Measurements from ENCODE around the gene EXOC2.

DNA sequence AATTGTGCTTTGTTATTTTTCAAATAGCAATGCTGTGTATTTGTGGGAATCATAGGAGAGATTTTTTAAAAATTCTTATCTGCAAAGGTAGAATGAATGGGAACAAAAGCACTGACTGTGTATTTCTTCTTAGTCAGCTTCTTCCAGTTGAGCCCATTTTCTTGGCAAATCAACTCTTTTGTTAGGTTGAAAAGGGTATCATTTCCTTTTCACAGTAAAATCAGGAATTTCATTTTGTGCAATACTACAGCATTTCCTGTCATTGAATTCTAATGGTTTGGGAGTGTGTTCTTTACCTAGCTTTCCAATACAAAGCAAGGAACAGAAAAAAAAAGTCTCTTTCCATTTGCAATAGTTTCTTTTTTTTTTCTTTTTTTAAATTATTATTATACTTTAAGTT is 19.0 kb upstream of the EXOC2 start:
- TF ChIP-seq ARNTL (CRISPR knock-in tag; IDR thresholded peaks at IDR 0.05; ENCODE audit: borderline replicate concordance, low read depth) (no peak), BACH2 (CRISPR knock-in tag; IDR thresholded peaks at IDR 0.05; ENCODE audit: borderline replicate concordance) (no peak), RARB (CRISPR knock-in tag; IDR thresholded peaks at IDR 0.05) (no peak), ZFP3 (CRISPR knock-in tag; IDR thresholded peaks at IDR 0.05) (no peak), PPARA (CRISPR knock-in tag; IDR thresholded peaks at IDR 0.05; ENCODE audit: borderline replicate concordance) (no peak), ZNF70 (CRISPR knock-in tag; IDR thresholded peaks at IDR 0.05) (no peak), ZNF565 (CRISPR knock-in tag; conservative IDR thresholded peaks at IDR 0.05; ENCODE audit: low read depth) (no peak), ZFP30 (CRISPR knock-in tag; IDR thresholded peaks at IDR 0.05) (no peak), TOX (CRISPR knock-in tag; IDR thresholded peaks at IDR 0.05; ENCODE audit: borderline replicate concordance) (no peak), GLIS3 (CRISPR knock-in tag; IDR thresholded peaks at IDR 0.05) (no peak)
- TF ChIP-seq, protein P1, sequence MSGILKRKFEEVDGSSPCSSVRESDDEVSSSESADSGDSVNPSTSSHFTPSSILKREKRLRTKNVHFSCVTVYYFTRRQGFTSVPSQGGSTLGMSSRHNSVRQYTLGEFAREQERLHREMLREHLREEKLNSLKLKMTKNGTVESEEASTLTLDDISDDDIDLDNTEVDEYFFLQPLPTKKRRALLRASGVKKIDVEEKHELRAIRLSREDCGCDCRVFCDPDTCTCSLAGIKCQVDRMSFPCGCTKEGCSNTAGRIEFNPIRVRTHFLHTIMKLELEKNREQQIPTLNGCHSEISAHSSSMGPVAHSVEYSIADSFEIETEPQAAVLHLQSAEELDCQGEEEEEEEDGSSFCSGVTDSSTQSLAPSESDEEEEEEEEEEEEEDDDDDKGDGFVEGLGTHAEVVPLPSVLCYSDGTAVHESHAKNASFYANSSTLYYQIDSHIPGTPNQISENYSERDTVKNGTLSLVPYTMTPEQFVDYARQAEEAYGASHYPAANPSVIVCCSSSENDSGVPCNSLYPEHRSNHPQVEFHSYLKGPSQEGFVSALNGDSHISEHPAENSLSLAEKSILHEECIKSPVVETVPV (CRISPR knock-in tag; IDR thresholded peaks at IDR 0.05), result no peak
- TF ChIP-seq, protein P2, sequence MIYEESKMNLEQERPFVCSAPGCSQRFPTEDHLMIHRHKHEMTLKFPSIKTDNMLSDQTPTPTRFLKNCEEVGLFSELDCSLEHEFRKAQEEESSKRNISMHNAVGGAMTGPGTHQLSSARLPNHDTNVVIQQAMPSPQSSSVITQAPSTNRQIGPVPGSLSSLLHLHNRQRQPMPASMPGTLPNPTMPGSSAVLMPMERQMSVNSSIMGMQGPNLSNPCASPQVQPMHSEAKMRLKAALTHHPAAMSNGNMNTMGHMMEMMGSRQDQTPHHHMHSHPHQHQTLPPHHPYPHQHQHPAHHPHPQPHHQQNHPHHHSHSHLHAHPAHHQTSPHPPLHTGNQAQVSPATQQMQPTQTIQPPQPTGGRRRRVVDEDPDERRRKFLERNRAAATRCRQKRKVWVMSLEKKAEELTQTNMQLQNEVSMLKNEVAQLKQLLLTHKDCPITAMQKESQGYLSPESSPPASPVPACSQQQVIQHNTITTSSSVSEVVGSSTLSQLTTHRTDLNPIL (CRISPR knock-in tag; IDR thresholded peaks at IDR 0.05; ENCODE audit: low read depth), result no peak
- TF ChIP-seq, protein P3, sequence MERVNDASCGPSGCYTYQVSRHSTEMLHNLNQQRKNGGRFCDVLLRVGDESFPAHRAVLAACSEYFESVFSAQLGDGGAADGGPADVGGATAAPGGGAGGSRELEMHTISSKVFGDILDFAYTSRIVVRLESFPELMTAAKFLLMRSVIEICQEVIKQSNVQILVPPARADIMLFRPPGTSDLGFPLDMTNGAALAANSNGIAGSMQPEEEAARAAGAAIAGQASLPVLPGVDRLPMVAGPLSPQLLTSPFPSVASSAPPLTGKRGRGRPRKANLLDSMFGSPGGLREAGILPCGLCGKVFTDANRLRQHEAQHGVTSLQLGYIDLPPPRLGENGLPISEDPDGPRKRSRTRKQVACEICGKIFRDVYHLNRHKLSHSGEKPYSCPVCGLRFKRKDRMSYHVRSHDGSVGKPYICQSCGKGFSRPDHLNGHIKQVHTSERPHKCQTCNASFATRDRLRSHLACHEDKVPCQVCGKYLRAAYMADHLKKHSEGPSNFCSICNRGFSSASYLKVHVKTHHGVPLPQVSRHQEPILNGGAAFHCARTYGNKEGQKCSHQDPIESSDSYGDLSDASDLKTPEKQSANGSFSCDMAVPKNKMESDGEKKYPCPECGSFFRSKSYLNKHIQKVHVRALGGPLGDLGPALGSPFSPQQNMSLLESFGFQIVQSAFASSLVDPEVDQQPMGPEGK (CRISPR knock-in tag; IDR thresholded peaks at IDR 0.05; ENCODE audit: borderline replicate concordance), result no peak

Data from SK-N-SH treated with all-trans-retinoic acid at 6 μM for 48 hours (cell line).